GM18511 (cell line): Measurements from ENCODE around the gene CLASP1.
"Not testable (repeated sequence)": the region's sequence is repeated elsewhere in the genome, so short reads cannot be mapped to it uniquely, and the experiment has no call there.

Experiments used
- ATAC-seq: cut with Tn5 transposase; IDR thresholded peaks from one replicate; pipeline ENCODE4 v1.9.1; 2021; ENCODE audit warnings: mild to moderate bottlenecking, moderate library complexity; ENCODE audit not compliant: unreplicated experiment

The CLASP1 gene

GRCh38 chr2:121663434-121663833, 14.2 kb upstream of the CLASP1 start:
- no peak for ATAC-seq

- ATAC-seq, result no peak
Measured at GRCh38 chr2:121662656-121663055, 13.4 kb upstream of the CLASP1 start.

GRCh38 chr2:121659933-121660332, 10.7 kb upstream of the CLASP1 start:
- ATAC-seq, result no peak

- not testable (repeated sequence) for ATAC-seq
Measured at GRCh38 chr2:121658393-121658792, 9.1 kb upstream of the CLASP1 start.

- ATAC-seq, result no peak
Measured at GRCh38 chr2:121653035-121653434, 3.8 kb upstream of the CLASP1 start.

- peak; percentile 8 for ATAC-seq
Measured at GRCh38 chr2:121650315-121650930, 1.2 kb upstream of the CLASP1 start.

GRCh38 chr2:121649596-121650314, 493 bp upstream of the CLASP1 start:
- ATAC-seq, result peak; percentile 93

GRCh38 chr2:121648206-121649148, 785 bp downstream of the CLASP1 start:
- ATAC-seq, result peak; percentile 25

GRCh38 chr2:121647396-121647795, 1.9 kb downstream of the CLASP1 start:
- no peak for ATAC-seq

GRCh38 chr2:121644715-121645114, 4.5 kb downstream of the CLASP1 start:
- no peak for ATAC-seq

- no peak for ATAC-seq
Measured at GRCh38 chr2:121643877-121644276, 5.4 kb downstream of the CLASP1 start.

- ATAC-seq, result no peak
Measured at GRCh38 chr2:121640380-121641316, 8.6 kb downstream of the CLASP1 start.

- ATAC-seq, result not testable (repeated sequence)
Measured at GRCh38 chr2:121639846-121640245, 9.4 kb downstream of the CLASP1 start.

- ATAC-seq, result no peak
Measured at GRCh38 chr2:121638333-121638732, 10.9 kb downstream of the CLASP1 start.

GRCh38 chr2:121635371-121635770, 13.9 kb downstream of the CLASP1 start:
- no peak for ATAC-seq

GRCh38 chr2:121634354-121635307, 14.6 kb downstream of the CLASP1 start:
- ATAC-seq, result no peak

- ATAC-seq, result no peak
Measured at GRCh38 chr2:121633463-121633862, 15.8 kb downstream of the CLASP1 start.

GRCh38 chr2:121627525-121628050, 21.7 kb downstream of the CLASP1 start:
- ATAC-seq, result no peak
